ENCODE measurements around the gene RERE.

Gene RERE

DNA sequence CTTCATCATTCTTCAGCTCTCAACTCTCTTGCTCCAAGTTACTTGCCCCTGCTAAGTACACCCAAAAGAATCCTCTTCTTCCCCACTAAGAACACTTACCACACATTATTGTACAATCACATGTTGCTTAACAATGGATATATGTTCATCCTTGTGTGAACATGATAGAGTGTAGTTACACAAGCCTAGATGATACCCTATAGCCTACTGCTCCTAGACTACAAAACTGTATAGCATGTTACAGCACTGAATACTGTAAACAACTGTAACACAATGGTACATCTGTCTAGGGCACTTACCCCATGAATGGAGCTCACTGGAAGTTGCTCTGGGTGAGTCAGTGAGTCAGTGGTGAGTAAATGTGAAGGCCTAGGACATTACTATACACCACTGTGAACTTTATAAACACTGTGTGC lies 77.4 kb downstream of the RERE start:
- H3K27me3 ChIP-seq = no peaks in the 10 kb centered on the region
- H3K36me3 ChIP-seq = no peaks in the 10 kb centered on the region
- DNase-seq = no peak
- no peaks in the 10 kb centered on the region for H3K4me1 ChIP-seq
- H3K9me3 ChIP-seq = no peaks in the 10 kb centered on the region
- no peak overlapping the region for H3K4me3 ChIP-seq (ENCODE audit: low read depth, low read length)
- TF ChIP-seq, protein P1, sequence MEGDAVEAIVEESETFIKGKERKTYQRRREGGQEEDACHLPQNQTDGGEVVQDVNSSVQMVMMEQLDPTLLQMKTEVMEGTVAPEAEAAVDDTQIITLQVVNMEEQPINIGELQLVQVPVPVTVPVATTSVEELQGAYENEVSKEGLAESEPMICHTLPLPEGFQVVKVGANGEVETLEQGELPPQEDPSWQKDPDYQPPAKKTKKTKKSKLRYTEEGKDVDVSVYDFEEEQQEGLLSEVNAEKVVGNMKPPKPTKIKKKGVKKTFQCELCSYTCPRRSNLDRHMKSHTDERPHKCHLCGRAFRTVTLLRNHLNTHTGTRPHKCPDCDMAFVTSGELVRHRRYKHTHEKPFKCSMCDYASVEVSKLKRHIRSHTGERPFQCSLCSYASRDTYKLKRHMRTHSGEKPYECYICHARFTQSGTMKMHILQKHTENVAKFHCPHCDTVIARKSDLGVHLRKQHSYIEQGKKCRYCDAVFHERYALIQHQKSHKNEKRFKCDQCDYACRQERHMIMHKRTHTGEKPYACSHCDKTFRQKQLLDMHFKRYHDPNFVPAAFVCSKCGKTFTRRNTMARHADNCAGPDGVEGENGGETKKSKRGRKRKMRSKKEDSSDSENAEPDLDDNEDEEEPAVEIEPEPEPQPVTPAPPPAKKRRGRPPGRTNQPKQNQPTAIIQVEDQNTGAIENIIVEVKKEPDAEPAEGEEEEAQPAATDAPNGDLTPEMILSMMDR (IDR thresholded peaks at IDR 0.05; ENCODE audit: low read depth, low read length) = no peak

DNA sequence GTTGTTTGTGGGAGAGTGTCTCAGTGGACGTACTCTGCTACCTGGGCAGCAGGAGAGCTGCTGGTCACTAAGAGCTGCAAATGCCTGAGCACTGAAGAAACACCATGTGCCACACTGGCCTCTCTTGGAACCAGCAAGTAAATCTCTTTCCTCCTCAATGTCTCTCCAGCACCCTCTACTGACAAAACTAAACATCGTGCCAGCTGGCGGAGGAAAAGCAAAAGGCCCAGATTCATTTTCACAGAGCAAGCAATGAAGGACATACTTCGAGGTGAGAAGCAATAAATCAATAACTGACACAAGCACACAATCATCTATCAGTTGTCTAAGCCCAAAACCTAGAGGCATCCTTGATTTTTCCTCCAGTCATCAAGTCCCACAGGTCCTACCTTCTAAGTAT lies 78.1 kb downstream of the RERE start:
- no peak for DNase-seq
- TF ChIP-seq, protein P1 (IDR thresholded peaks at IDR 0.05; ENCODE audit: low read depth, low read length) = peak; percentile 27; the same call in 1 of the 2 replicates
- Histone ChIP-seq H3K4me1 (no peaks in the 10 kb centered on the region), H3K4me3 (ENCODE audit: low read depth, low read length) (no peak overlapping the region), H3K36me3 (no peaks in the 10 kb centered on the region), H3K9me3 (no peaks in the 10 kb centered on the region), H3K27me3 (no peaks in the 10 kb centered on the region)

DNA sequence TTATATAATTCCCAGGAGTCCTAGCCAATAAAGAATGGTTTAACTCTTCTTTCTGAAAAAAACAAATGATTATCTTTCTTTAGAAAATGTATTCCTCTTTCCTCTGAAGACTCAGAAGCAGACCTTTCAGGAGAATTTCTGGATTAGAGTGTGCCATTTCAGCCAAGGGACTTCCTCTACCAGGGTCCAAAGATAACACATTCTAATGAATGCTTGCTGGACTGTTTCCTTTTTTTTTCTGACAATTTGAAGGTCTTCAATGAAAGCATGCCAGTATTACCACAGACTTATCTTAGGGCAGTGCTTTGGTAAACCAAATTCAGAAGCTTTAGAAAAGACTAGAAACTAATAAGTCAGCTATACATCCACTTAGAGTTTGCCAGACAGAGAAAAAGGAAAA lies 80.5 kb downstream of the RERE start:
- no peaks in the 10 kb centered on the region for H3K27me3 ChIP-seq
- H3K9me3 ChIP-seq = no peaks in the 10 kb centered on the region

DNA sequence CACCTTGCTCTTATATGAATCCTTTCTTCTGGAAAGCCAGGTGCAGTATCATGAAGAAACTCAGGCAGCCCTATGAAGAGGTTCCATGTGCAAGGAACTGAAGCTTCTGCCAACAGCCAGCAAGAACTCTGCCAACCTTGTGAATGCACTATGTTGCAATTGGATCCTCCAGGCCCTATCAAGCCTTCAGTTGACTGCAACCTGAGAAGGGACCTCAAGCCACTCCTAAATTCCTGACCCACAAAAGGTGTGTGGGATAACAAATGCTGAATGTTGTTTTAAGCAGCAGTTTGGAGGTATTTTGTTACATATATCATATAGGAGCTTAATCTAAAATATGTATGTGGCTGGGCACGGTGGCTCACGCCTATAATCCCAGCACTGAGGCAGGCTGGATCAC lies 84.0 kb downstream of the RERE start:
- Histone ChIP-seq H3K4me3 (ENCODE audit: low read depth, low read length) (no peak overlapping the region), H3K36me3 (no peaks in the 10 kb centered on the region), H3K9me3 (no peaks in the 10 kb centered on the region), H3K4me1 (no peaks in the 10 kb centered on the region), H3K27me3 (no peaks in the 10 kb centered on the region)
- no peak for DNase-seq
- TF ChIP-seq, protein P1 (IDR thresholded peaks at IDR 0.05; ENCODE audit: low read depth, low read length) = no peak

More for the DNA sequence above, 80.5 kb downstream of the RERE start:
- Histone ChIP-seq H3K4me3 (ENCODE audit: low read depth, low read length) (no peak overlapping the region), H3K36me3 (no peaks in the 10 kb centered on the region), H3K4me1 (no peaks in the 10 kb centered on the region)
- no peak for DNase-seq
- TF ChIP-seq, protein P1 (IDR thresholded peaks at IDR 0.05; ENCODE audit: low read depth, low read length) = no peak

DNA sequence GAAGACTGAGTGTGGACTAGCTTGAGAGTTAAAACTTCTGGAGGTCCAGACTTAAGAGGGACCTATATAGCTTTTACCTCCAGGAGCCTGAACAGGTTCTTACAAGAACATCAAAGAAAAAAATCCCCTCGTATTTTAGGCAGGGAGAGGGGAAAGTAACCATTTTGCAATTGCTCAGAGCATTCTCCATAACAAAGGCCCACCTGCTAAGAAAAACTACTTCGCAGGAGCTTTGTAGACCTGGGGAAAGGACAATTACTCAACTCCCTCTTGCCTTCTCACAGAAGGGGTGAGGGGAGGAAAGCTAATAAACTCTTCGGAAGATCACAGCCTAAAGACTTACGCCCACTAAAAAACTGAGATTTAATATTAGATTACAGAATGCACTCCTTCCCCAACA lies 86.3 kb downstream of the RERE start:
- Histone ChIP-seq H3K36me3 (no peaks in the 10 kb centered on the region), H3K27me3 (no peaks in the 10 kb centered on the region), H3K4me3 (ENCODE audit: low read depth, low read length) (no peak overlapping the region), H3K4me1 (no peaks in the 10 kb centered on the region), H3K9me3 (no peaks in the 10 kb centered on the region)
- TF ChIP-seq, protein P1 (IDR thresholded peaks at IDR 0.05; ENCODE audit: low read depth, low read length) = no peak
- no peak for DNase-seq

DNA sequence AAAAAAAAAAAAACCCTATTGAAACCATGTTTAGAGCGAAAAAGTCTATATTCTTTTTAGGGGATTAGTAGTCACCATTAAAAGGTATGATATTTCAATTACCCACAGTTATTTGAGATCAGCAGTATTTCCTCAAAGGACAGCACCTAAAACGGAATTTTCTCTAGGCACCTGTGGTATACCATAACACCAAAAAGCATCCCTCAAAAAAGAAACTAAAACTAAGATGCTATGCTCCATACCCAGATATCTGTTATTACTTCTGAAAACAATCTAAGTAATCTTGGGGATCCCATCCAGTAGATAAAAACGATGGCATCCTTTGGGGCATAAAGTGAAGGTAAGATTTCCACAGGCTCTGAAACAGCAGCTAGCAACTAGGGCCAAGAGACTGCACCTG lies 89.0 kb downstream of the RERE start:
- H3K27me3 ChIP-seq = no peaks in the 10 kb centered on the region
- no peaks in the 10 kb centered on the region for H3K36me3 ChIP-seq
- no peak overlapping the region for H3K4me3 ChIP-seq (ENCODE audit: low read depth, low read length)
- TF ChIP-seq, protein P1 (IDR thresholded peaks at IDR 0.05; ENCODE audit: low read depth, low read length) = no peak
- no peaks in the 10 kb centered on the region for H3K9me3 ChIP-seq
- H3K4me1 ChIP-seq = no peaks in the 10 kb centered on the region
- no peak for DNase-seq
